GM12873 (cell line): ENCODE data around the gene CATSPER1.

ENCODE experiments used
- CTCF ChIP-seq: IDR thresholded peaks from 2 replicates; pipeline ENCODE4 v1.5.1; 2012; ENCODE audit warnings: low read depth, mild to moderate bottlenecking, moderate library complexity, low read length, control low read depth; ENCODE audit not compliant: insufficient read depth; ENCODE audit errors: missing control alignments

The CATSPER1 gene

GRCh38 chr11:66015936-66016792 is 10.1 kb downstream of the CATSPER1 start:
- no peak for TF ChIP-seq CTCF

GRCh38 chr11:66015454-66015881 is 10.8 kb downstream of the CATSPER1 start:
- no peak for TF ChIP-seq CTCF

DNA sequence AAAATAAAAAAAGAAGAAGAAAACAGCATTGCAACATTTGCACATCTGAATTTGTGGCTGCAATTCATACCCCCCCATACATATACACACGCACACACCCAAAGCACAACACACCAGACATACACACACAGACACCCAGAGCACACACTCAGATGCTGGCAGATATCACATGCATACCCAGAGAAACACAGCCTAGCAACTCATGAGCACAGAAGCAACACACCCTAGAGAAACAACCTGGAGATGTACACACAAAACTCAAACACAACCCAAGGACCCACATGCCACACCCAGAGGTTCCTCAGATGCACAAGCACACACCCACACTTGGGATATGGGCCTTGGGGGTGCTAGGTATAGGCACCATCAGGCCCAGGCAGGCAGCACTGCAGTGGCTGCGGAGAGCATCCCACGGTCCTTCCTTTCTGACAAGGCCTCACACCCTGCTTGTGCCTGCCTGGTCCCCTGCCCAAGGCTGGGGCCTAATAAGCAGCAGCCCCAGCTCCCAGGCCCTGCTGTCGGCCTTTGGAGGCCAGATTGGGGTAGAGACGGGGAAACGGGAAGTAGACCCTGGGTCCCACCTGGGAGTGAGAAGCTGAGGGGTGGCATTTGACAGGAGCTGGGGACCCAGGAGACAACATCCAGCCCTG is 11.3 kb downstream of the CATSPER1 start:
- TF ChIP-seq CTCF, result no peak

DNA sequence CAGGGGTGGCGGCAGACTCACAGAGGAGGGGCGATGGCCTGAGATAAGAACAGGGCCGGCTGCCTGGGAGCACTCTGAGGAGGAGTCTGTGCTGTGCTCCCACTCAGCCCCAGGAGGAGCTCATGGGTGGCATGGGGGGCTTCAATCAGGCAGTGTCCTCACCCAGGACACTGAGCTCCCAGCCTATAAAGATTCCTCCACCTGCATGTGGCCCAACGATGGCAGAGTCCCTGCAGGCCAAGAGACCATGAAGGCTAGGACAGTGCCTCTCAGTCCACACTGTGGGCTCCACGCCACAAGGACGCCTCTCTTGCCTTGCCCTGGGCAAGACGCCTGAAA is 12.5 kb downstream of the CATSPER1 start:
- no peak for TF ChIP-seq CTCF

DNA sequence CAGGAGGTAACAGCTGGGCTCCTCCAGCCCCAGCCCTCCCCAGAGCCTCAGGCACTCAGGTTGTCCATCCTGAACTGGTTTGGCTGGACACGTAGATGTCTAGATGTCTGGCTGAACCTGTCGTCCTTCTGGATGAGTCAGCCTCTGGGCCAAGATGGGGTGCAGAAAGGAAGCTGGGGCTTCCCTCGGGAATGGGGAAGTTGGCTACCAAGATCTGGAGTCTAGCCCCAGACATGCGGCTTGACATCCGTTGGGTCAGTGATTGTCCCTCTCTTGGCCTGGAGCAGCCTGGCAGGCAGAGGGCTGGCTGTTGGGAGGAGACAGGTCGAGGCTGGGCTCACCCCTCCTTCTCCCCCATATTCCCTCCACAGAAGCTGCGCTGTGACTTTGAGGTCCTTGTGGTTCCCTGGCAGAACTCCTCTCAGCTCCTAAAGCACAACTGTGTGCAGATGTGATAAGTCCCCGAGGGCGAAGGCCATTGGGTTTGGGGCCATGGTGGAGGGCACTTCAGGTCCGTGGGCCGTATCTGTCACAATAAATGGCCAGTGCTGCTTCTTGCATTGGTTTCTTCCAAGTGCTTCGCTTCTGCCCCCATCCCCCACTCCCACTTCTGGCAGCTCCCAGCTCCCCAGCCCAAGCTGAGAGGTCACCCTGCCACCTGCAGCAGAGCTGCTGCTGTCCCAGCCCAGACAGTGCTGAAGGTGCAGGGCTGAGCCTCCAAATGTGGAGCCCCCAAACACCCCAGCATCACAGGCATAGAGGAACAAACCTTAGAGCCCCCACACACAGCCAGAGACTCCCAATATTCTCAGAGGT is 13.1 kb downstream of the CATSPER1 start:
- TF ChIP-seq CTCF, result no peak

DNA sequence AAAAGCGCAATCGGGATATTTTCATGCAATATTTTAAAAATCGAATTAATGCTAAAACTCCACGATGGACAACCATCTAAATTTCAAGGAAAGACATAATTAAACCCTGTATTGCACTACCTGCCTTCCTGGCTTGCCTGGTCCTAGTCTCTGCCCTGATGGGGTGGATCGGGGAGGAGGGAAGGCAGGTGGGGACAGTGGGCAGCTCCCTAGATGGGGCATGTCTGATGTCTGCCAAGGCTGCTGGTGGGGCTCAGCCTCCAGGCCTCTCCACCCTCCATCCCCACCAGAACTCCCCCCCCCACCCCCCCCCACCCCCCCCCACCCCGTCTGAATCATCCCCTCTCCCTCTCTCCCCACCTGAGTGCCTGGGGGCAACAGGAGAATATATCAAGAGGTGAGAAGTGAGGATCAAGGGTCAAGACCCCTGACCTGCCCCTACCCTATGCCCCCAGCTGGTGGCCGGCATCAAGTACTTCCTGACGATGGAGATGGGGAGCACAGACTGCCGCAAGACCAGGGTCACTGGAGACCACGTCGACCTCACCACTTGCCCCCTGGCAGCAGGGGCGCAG is 13.8 kb downstream of the CATSPER1 start:
- no peak for TF ChIP-seq CTCF
